Measurements from ENCODE around the gene PLEKHA8. TPM values are rescaled to one million over a fixed set of nuclear protein-coding genes. Genes with fewer than 3 reads are reported as not detected.

The PLEKHA8 gene
- total RNA-seq, 1 donor from 2014 or later = 62.7 TPM

DNA sequence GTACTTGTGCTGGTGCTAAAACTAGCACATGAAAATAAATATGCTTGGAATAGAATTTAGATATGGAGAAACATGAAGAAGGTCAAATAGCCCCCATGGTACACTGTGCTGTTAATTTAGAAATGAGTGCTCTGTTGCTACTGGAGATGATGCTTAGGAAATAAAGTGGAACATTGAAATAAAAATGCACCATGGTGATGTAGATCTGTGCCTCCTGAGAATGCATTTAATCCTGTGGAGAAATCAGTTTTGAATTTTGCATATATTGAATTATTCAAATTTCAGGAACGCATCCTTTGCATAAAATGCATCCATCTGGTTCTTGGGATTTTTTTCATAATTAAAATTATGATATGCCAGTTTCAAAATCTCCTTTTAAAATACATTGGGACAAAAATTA, 44.5 kb downstream of the PLEKHA8 start:
- H3K36me3 Mint-ChIP-seq = peaks cover 16% of the 10 kb centered on the region
- Histone ChIP-seq H2AFZ (replicated peaks) (no peak overlapping the region), H3K9me3 (ENCODE audit: low read depth) (no peaks in the 10 kb centered on the region), H4K20me1 (ENCODE audit: low read depth) (peaks cover 23% of the 10 kb centered on the region), H3K36me3 (peaks cover 4% of the 10 kb centered on the region), H3K4me1 (no peaks in the 10 kb centered on the region), H3K9ac (no peak overlapping the region), H3F3A (ENCODE audit: low read depth) (no peaks in the 10 kb centered on the region), H3K27me3 (no peaks in the 10 kb centered on the region), H3K4me3 (no peak overlapping the region), H3K4me2 (no peak overlapping the region), H3K27ac (no peak overlapping the region), H3K79me2 (ENCODE audit: low read depth) (peaks cover 3% of the 10 kb centered on the region)
- H3K4me3 Mint-ChIP-seq = no peak overlapping the region
- TF ChIP-seq EZH2phosphoT487 (IDR thresholded peaks at IDR 0.05) = no peak
- no peak for TF ChIP-seq EZH2 (IDR thresholded peaks at IDR 0.05)
- TF ChIP-seq, protein P1, sequence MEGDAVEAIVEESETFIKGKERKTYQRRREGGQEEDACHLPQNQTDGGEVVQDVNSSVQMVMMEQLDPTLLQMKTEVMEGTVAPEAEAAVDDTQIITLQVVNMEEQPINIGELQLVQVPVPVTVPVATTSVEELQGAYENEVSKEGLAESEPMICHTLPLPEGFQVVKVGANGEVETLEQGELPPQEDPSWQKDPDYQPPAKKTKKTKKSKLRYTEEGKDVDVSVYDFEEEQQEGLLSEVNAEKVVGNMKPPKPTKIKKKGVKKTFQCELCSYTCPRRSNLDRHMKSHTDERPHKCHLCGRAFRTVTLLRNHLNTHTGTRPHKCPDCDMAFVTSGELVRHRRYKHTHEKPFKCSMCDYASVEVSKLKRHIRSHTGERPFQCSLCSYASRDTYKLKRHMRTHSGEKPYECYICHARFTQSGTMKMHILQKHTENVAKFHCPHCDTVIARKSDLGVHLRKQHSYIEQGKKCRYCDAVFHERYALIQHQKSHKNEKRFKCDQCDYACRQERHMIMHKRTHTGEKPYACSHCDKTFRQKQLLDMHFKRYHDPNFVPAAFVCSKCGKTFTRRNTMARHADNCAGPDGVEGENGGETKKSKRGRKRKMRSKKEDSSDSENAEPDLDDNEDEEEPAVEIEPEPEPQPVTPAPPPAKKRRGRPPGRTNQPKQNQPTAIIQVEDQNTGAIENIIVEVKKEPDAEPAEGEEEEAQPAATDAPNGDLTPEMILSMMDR (IDR thresholded peaks at IDR 0.05) = no peak
- no peak for DNase-seq (ENCODE audit: low spot score)
- no peaks in the 10 kb centered on the region for H3K27me3 Mint-ChIP-seq (ENCODE audit: insufficient read depth, low read depth)
- no peak overlapping the region for H3K27ac Mint-ChIP-seq
- H3K9me3 Mint-ChIP-seq = no peaks in the 10 kb centered on the region
- H3K4me1 Mint-ChIP-seq = no peaks in the 10 kb centered on the region

DNA sequence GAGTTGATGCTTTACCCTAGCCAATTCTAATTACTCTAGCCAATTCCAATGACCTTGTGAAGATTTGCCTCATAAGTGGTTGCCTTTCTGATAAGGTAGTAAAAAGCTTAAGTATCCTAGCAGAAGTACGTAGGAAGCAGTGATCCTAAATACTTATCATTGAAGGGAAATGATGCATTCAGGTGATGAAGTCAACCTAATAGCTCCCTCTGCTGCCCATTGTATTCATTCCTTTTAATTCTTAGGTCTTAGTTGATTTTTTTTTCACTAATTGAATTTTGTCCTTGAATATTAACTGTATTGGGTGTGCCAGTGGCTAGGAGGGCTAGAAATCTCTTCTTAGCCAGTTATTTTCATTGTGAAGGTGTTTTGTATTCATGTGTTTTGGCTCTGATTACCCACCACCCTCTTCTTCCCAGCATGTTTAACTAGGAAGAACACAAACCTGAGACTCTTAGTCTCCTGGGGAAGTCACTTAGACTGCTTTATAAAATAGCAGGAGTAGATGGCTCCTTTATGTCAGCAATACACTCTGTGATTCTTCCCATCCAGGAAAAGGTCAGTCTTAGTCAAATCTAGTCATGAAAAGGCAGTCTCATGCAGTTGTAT, 46.3 kb downstream of the PLEKHA8 start:
- H3K36me3 Mint-ChIP-seq = peaks cover 23% of the 10 kb centered on the region

DNA sequence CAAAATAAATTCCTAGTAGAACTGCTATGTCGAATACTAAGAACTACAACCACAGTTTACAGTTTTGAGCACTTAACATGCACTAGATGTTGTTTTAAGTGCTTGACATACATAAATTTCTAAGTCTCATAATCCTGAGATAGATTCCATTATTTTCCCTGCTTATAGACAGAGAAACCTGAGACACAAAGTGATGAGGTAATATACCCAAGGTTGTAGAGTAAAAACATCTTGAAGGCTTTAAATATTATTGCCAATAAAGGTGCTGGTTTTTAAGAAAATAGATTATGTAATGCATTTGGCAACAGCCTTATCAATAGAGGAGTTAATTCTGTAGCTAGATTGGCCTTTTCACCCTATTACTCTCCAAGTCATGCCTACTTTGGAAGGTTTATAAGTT, 48.2 kb downstream of the PLEKHA8 start:
- H3F3A ChIP-seq (ENCODE audit: low read depth) = no peaks in the 10 kb centered on the region
- H3K4me3 ChIP-seq = no peak overlapping the region
- Mint-ChIP-seq H3K4me1 (no peaks in the 10 kb centered on the region), H3K9me3 (no peaks in the 10 kb centered on the region), H3K27ac (no peak overlapping the region), H3K27me3 (ENCODE audit: insufficient read depth, low read depth) (no peaks in the 10 kb centered on the region), H3K4me3 (no peak overlapping the region), H3K36me3 (peaks cover 23% of the 10 kb centered on the region)
- DNase-seq (ENCODE audit: low spot score) = no peak
- H3K36me3 ChIP-seq = no peaks in the 10 kb centered on the region
- no peak overlapping the region for H3K9ac ChIP-seq
- no peaks in the 10 kb centered on the region for H3K9me3 ChIP-seq (ENCODE audit: low read depth)
- no peaks in the 10 kb centered on the region for H3K27me3 ChIP-seq
- TF ChIP-seq, protein P1 (IDR thresholded peaks at IDR 0.05) = no peak
- TF ChIP-seq EZH2 (IDR thresholded peaks at IDR 0.05) = no peak
- TF ChIP-seq EZH2phosphoT487 (IDR thresholded peaks at IDR 0.05) = no peak
- no peak overlapping the region for H3K4me2 ChIP-seq
- no peaks in the 10 kb centered on the region for H3K79me2 ChIP-seq (ENCODE audit: low read depth)
- no peak overlapping the region for H2AFZ ChIP-seq (replicated peaks)
- H3K4me1 ChIP-seq = no peaks in the 10 kb centered on the region
- no peak overlapping the region for H3K27ac ChIP-seq
- H4K20me1 ChIP-seq (ENCODE audit: low read depth) = peaks cover 22% of the 10 kb centered on the region

More for the DNA sequence above, 46.3 kb downstream of the PLEKHA8 start:
- Histone ChIP-seq H3K4me3 (no peak overlapping the region), H3K27ac (no peak overlapping the region), H3K9ac (no peak overlapping the region), H3K9me3 (ENCODE audit: low read depth) (no peaks in the 10 kb centered on the region), H3F3A (ENCODE audit: low read depth) (no peaks in the 10 kb centered on the region), H4K20me1 (ENCODE audit: low read depth) (peaks cover 18% of the 10 kb centered on the region), H2AFZ (replicated peaks) (no peak overlapping the region), H3K4me2 (no peak overlapping the region), H3K79me2 (ENCODE audit: low read depth) (peaks cover 3% of the 10 kb centered on the region), H3K27me3 (no peaks in the 10 kb centered on the region), H3K4me1 (no peaks in the 10 kb centered on the region), H3K36me3 (no peaks in the 10 kb centered on the region)
- H3K9me3 Mint-ChIP-seq = no peaks in the 10 kb centered on the region
- TF ChIP-seq EZH2 (IDR thresholded peaks at IDR 0.05) = no peak
- TF ChIP-seq, protein P1 (IDR thresholded peaks at IDR 0.05) = peak; percentile 54
- H3K4me3 Mint-ChIP-seq = no peak overlapping the region
- no peaks in the 10 kb centered on the region for H3K4me1 Mint-ChIP-seq
- DNase-seq (ENCODE audit: low spot score) = peak; percentile 31
- H3K27me3 Mint-ChIP-seq (ENCODE audit: insufficient read depth, low read depth) = no peaks in the 10 kb centered on the region
- H3K27ac Mint-ChIP-seq = no peak overlapping the region
